Cardiac muscle cell (in vitro differentiated cells and primary cell): ENCODE measurements around the gene PDE6A. TPM values are rescaled to one million over a fixed set of nuclear protein-coding genes. Genes with fewer than 3 reads are reported as not detected.

Experiments used
- DNase-seq, 2 donors: peaks; one replicate each; pipeline versions ENCODE4 v3.0.0 to v3.0.0-alpha.2; 2010 to 2017; ENCODE audit warnings: low read depth in 1 of 2, low spot score in 1 of 2
- H3K27ac ChIP-seq: fragments of 200-600 bp; sonication (generic); 2 replicates; pipeline ENCODE4 v1.5.1; 2016
- H3K27me3 ChIP-seq: fragments of 200-600 bp; sonication (generic); 2 replicates; pipeline ENCODE4 v1.6.0; 2016; ENCODE audit warnings: control low read depth
- H3K36me3 ChIP-seq: fragments of 200-600 bp; sonication (generic); 2 replicates; pipeline ENCODE4 v1.5.1; 2016; ENCODE audit warnings: control low read depth
- H3K4me1 ChIP-seq: fragments of 200-600 bp; sonication (generic); 2 replicates; pipeline ENCODE4 v1.8.1; 2017; ENCODE audit warnings: low read depth, mild to moderate bottlenecking, mixed run types
- H3K4me3 ChIP-seq: fragments of 200-600 bp; sonication (generic); 2 replicates; pipeline ENCODE4 v1.5.1; 2016; ENCODE audit warnings: mild to moderate bottlenecking
- H3K9me3 ChIP-seq: fragments of 200-600 bp; sonication (generic); 2 replicates; pipeline ENCODE4 v1.5.1; 2017; ENCODE audit warnings: low read depth, mild to moderate bottlenecking, control low read depth
- polyA plus RNA-seq: library from polyadenylated mRNA; unstranded; fragments of >200 nt; fragmentation: Nextera tagmentation; extraction: Ambion mirVana; gene quantifications from 2 replicates; pipeline ENCODE4 v1.2.1, GENCODE V29; 2016
- total RNA-seq: library from RNA; depleted of rRNA; stranded (reverse); fragments of >200 nt; gene quantifications from 2 replicates; pipeline ENCODE4 v1.2.3, GENCODE V29; 2016
- TF ChIP-seq, protein P1 (sequence below): IDR thresholded peaks from 2 replicates; pipeline ENCODE4 v1.5.1; 2012; ENCODE audit warnings: low read depth, mild to moderate bottlenecking, low read length

Gene PDE6A
- total and polyA plus RNA-seq, 2 experiments from 2014 or later: not detected

DNA sequence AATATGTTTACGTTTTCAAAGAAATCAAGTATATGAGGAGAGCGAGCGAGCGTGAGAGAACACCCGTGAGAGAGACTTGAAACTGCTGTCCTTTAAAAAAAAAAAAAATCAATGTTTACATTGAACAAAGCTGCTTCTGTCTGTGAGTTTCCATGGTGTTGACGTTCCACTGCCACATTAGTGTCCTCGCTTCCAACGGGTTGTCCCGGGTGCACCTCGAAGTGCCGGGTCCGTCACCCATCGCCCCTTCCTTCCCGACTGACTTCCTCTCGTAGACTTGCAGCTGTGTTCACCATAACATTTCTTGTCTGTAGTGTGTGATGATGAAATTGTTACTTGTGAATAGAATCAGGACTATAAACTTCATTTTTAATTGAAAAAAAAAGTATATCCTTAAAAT, 97.0 kb downstream of the PDE6A start:
- Histone ChIP-seq H3K4me1 (no peaks in the 10 kb centered on the region), H3K9me3 (no peaks in the 10 kb centered on the region), H3K4me3 (no peak overlapping the region), H3K27me3 (no peaks in the 10 kb centered on the region), H3K27ac (no peak overlapping the region), H3K36me3 (no peaks in the 10 kb centered on the region)
- DNase-seq: no peak
- TF ChIP-seq, protein P1, sequence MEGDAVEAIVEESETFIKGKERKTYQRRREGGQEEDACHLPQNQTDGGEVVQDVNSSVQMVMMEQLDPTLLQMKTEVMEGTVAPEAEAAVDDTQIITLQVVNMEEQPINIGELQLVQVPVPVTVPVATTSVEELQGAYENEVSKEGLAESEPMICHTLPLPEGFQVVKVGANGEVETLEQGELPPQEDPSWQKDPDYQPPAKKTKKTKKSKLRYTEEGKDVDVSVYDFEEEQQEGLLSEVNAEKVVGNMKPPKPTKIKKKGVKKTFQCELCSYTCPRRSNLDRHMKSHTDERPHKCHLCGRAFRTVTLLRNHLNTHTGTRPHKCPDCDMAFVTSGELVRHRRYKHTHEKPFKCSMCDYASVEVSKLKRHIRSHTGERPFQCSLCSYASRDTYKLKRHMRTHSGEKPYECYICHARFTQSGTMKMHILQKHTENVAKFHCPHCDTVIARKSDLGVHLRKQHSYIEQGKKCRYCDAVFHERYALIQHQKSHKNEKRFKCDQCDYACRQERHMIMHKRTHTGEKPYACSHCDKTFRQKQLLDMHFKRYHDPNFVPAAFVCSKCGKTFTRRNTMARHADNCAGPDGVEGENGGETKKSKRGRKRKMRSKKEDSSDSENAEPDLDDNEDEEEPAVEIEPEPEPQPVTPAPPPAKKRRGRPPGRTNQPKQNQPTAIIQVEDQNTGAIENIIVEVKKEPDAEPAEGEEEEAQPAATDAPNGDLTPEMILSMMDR: no peak

DNA sequence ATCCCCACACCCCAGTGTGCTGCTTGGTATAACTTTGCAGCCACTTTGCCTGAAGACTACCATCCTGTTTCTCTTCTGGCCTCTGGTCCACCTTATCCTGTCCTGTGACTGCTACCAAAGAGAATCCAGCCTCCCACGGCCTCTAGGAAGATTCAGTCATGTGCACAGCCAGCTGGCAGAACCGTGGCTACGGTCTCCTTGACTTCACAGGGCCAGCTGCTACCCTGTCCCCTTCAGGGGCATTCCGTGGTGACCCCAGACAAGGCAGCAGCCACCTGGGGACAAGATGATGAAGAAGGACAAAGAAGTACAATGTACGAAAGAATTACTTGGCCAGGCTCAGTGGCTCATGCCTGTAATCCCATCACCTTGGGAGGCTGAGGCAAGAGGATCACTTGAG, 98.6 kb downstream of the PDE6A start:
- peaks cover 5% of the 10 kb centered on the region for H3K4me1 ChIP-seq
- H3K36me3 ChIP-seq: no peaks in the 10 kb centered on the region
- TF ChIP-seq, protein P1: no peak
- H3K27me3 ChIP-seq: no peaks in the 10 kb centered on the region
- H3K27ac ChIP-seq: no peak overlapping the region
- no peak for DNase-seq
- H3K9me3 ChIP-seq: no peaks in the 10 kb centered on the region
- no peak overlapping the region for H3K4me3 ChIP-seq

DNA sequence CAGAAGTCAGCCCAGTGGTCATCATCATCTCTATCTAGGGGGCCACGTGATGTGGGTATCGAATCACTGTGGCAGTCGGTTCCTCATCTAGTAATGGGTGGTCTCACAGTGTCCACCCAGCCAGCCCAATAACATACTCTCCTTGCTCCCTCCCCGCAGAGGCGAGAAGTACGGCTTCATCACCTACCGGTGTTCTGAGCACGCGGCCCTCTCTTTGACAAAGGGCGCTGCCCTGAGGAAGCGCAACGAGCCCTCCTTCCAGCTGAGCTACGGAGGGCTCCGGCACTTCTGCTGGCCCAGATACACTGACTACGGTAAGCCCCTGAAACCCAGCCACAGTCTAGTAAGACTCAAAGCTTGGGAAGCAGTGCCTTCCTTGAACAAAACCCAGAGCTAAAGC, 99.0 kb downstream of the PDE6A start:
- H3K4me1 ChIP-seq: peaks cover 5% of the 10 kb centered on the region
- TF ChIP-seq, protein P1: no peak

DNA sequence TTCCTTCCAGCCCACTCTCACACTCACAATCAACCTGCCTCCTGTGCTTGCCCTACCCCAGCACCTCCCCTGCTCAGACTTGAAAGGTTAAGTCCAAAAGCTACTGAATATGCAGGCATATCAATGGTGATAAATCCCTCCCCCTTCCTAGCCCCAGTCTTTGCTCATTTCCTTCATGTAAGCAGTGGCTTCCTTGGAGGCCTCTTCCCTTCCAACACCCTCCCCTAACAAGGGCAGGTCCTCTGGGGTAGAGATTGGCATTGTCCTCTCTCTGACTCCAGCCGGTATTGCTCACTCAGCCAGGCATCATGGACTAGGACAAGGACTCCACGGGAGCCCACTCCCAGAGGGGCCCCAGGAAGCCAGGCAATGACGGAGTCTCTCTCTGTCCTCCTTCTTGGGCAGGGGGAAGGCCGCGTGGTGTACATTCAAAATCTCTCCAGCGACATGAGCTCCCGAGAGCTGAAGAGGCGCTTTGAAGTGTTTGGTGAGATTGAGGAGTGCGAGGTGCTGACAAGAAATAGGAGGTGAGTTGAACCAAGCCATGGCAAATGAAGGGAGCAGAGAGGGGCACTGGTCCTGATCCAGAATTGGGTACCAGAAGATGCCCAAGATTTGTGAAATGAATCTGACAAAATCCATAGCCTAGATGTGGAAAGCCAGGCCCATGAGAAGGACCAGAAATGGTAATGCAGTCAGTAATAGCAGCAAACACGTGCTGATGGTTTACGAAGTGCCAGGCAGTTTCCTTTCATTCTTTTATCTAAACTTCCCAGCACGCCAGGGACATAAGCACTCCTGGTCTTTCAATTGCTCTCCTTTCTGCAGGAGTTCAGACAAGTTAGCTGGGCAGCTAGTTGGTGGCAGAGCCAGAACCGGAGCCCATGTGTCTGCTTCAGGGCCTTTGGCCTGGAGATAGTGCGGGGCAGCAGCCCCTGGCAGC, 102.5 kb downstream of the PDE6A start:
- no peaks in the 10 kb centered on the region for H3K9me3 ChIP-seq
- no peaks in the 10 kb centered on the region for H3K36me3 ChIP-seq
- DNase-seq: peak in 1 of 2 donors; percentile 29
- H3K4me3 ChIP-seq: no peak overlapping the region
- TF ChIP-seq, protein P1: no peak
- H3K4me1 ChIP-seq: peaks cover 5% of the 10 kb centered on the region
- H3K27ac ChIP-seq: no peak overlapping the region
- H3K27me3 ChIP-seq: no peaks in the 10 kb centered on the region

More for the DNA sequence above, 99.0 kb downstream of the PDE6A start:
- Histone ChIP-seq H3K27ac (no peak overlapping the region), H3K36me3 (no peaks in the 10 kb centered on the region), H3K4me3 (no peak overlapping the region), H3K9me3 (no peaks in the 10 kb centered on the region), H3K27me3 (no peaks in the 10 kb centered on the region)
- no peak for DNase-seq

DNA sequence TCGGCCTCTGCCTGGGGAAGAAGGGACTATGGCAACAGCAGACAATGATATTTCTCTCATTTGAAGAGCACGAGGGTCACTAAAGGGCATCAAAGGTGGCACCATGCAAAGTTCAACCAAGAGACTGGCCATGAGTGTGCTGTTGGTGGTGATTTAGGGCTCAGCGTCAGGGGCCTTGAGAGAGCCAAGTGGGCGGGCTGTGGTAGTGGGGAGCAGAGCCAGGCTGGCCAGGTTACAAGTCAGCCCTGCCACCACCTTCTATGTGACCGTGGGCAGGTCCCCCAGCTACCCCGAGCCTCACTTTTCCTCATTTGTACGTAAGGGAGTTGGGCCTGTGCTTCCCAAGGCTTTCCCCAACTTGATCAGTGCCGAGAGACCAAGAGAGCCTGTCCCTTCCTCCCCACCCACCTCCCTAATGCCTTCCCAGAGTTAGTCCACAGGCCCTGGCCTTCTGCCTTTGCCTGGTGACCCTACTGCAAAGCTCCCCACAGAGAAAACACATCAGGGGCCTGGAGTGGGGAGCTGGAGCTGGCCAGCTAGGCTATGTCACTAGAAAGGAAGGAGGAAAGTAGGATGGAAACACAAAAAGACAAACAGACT, 104.3 kb downstream of the PDE6A start:
- TF ChIP-seq, protein P1: no peak
- no peak overlapping the region for H3K27ac ChIP-seq
- no peaks in the 10 kb centered on the region for H3K36me3 ChIP-seq
- peaks cover 5% of the 10 kb centered on the region for H3K4me1 ChIP-seq
- H3K4me3 ChIP-seq: no peak overlapping the region
- H3K9me3 ChIP-seq: no peaks in the 10 kb centered on the region
- no peak for DNase-seq
- H3K27me3 ChIP-seq: no peaks in the 10 kb centered on the region
